GM19239 (cell line): Measurements from ENCODE around the gene TMEM145.

Experiments
- DNase-seq: peaks from one replicate; pipeline ENCODE4 v3.0.0; 2011; ENCODE audit warnings: low spot score; ENCODE audit not compliant: insufficient read length
- FAIRE-seq: peaks from 2 replicates; lab custom pipeline; 2011; peaks lifted over from hg19 to GRCh38; lab: Jason Lieb, UNC

Gene TMEM145

DNA sequence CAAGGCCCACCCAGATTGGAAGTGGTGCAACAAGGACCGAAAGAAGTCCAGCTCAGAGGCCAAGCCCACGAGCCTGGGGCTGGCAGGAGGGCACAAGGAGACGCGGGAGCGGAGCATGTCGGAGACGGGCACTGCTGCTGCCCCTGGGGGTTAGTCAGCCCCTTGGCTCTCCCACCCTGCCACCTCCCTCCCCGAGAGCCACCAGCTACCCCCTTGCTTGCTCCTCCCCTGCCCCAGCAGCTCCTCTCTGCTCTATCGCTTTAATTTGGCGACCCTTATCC is 25.3 kb upstream of the TMEM145 start:
- FAIRE-seq (no peak), DNase-seq (no peak)

DNA sequence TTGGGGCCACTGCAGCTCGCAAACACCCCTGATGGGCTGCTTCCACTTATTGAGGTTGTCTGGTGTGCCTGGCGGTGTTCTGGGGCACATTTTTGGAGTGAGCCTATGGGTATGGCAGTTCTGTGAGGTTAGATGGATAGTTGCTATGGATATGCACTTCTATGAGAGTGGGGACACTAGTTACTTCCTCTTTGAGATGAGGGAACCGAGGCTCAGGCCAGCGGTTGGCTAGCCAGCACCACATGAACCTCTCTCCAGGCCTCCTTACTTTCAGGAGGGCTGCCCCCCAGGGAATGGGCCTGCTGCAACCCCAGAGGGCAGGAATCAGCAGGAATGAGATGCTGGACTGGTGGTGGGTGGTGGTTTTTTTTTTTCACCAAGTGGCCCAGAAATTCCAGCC is 24.7 kb upstream of the TMEM145 start:
- DNase-seq: no peak
- no peak for FAIRE-seq

DNA sequence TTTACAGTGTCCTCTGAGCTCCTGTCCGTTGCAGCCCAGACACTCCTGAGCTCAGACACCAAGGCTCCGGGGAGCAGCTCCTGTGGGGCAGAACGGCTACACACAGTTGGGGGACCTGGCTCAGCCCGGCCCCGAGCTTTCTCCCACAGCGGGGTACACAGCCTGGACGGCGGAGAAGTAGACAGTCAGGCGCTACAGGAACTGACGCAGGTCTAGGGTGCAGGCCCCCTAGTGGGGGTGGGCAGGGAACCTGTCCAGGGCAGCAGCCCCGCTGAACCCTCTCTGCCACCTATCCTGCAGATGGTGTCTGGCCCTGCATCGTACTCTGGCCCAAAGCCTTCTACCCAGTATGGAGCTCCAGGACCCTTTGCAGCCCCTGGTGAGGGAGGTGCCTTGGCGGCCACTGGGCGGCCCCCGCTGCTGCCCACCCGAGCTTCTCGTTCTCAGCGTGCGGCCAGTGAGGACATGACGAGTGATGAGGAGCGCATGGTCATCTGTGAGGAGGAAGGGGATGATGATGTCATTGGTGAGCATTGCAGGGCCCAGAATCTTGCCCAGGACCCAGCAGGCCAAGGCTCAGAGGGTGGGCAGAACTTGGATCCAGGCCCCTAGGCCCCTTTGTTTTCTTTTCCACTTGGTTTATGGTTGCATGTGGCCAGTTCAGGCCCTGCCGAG is 24.1 kb upstream of the TMEM145 start:
- FAIRE-seq (no peak), DNase-seq (no peak)

DNA sequence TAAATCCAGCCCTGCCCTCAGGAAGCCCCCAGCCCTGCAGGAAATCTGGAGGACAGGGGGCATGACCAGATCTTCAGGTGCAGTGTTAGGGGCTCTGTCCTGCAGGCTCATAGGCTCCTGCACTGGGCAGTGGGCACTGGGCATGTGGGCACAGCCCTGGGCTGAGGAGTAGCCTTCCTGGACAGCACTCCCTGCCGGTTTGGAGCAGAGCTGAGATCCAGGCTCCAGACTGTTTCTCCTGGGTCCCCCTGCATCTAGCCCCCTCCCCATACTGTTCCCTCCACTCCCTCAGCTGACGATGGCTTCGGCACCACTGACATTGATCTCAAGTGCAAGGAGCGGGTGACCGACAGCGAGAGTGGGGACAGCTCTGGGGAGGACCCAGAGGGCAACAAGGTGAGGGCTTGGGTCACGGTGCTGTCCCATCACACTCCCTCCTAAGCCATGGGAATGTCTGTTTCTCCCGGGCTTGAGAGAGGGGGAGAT is 23.5 kb upstream of the TMEM145 start:
- FAIRE-seq (no peak), DNase-seq (no peak)

DNA sequence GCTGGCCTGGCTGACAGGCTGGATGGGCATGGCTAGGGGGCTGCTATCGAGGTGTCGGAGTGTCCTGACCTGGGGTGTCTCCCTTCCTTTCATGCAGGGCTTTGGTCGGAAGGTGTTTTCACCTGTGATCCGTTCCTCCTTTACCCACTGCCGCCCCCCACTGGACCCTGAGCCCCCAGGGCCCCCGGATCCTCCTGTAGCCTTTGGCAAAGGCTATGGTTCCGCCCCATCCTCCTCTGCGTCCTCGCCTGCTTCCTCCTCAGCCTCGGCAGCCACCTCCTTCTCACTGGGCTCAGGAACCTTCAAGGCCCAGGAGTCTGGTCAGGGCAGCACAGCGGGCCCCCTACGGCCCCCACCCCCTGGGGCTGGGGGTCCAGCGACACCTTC is 23.0 kb upstream of the TMEM145 start:
- FAIRE-seq: no peak

DNA sequence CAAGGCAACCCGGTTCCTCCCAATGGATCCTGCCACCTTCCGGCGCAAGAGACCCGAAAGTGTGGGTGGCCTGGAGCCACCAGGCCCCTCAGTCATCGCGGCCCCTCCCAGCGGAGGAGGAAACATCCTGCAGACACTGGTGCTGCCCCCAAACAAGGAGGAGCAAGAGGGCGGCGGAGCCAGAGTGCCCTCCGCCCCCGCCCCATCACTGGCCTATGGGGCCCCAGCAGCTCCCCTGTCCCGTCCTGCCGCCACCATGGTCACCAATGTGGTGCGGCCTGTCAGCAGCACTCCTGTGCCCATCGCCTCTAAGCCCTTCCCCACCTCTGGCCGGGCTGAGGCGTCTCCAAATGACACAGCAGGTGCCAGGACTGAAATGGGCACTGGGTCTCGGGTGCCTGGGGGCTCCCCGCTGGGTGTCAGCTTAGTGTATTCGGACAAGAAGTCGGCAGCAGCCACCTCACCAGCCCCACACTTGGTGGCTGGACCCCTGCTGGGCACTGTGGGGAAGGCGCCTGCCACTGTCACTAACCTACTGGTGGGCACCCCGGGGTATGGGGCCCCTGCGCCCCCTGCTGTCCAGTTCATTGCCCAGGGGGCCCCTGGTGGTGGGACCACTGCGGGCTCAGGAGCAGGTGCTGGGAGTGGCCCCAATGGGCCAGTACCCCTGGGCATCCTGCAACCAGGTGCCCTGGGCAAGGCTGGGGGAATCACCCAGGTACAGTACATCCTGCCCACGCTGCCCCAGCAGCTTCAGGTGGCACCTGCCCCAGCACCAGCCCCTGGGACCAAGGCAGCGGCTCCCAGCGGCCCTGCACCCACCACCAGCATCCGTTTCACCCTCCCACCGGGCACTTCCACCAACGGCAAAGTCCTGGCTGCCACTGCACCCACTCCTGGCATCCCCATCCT is 22.3 kb upstream of the TMEM145 start:
- DNase-seq (no peak), FAIRE-seq (no peak)

More for the DNA sequence above, 23.0 kb upstream of the TMEM145 start:
- no peak for DNase-seq

DNA sequence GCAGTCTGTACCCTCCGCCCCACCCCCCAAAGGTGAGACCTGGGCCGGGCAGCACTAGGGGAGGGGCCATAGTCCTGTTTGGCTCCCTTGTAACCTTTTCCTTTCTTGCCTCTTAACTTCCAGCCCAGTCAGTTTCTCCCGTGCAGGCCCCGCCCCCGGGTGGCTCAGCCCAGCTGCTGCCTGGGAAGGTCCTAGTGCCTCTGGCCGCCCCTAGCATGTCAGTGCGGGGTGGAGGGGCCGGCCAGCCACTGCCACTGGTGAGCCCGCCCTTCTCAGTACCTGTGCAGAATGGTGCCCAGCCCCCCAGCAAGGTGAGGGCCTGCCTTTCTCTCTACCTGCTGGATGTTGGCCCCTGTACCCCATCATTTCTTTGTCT is 21.7 kb upstream of the TMEM145 start:
- no peak for FAIRE-seq
- DNase-seq: no peak

DNA sequence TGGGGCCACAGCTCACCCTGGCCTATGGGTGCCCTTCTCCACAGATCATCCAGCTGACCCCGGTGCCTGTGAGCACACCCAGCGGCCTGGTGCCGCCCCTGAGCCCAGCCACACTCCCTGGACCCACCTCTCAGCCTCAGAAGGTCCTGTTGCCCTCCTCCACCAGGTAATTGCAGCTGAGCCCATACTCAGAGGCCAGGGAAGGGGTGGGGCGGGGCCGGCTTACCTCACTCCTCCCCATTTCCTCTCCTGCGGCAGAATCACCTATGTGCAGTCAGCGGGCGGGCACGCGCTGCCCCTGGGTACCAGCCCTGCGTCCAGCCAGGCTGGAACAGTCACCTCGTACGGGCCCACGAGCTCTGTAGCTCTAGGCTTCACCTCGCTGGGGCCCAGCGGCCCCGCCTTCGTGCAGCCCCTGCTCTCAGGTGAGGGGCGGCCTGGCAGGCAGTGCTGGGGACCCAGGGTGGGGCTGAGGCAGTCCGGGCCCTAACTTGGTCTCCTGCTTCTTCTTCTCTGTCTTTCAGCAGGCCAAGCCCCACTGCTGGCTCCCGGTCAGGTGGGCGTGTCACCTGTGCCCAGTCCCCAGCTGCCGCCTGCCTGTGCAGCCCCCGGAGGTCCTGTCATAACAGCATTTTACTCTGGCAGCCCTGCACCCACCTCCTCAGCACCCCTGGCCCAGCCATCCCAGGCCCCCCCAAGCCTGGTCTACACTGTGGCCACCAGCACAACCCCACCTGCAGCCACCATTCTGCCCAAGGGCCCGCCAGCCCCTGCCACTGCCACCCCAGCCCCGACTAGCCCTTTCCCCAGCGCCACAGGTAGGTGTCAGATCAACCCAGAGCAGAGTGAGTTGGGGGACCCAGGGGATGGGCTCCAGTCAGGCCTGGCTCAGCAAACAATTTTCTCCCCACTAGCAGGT is 20.8 kb upstream of the TMEM145 start:
- no peak for DNase-seq
- FAIRE-seq: no peak

DNA sequence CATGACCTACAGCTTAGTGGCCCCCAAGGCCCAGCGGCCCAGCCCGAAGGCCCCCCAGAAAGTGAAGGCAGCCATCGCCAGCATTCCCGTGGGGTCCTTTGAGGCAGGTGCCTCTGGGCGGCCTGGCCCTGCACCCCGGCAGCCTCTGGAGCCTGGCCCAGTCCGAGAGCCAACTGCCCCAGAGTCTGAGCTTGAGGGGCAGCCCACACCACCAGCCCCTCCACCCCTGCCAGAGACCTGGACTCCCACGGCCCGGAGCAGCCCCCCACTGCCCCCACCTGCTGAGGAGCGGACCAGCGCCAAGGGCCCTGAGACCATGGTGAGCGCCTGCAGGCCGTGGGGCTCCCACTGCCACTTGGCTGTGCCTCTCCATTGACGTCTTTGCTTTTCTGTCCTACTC is 20.1 kb upstream of the TMEM145 start:
- DNase-seq (no peak), FAIRE-seq (no peak)

DNA sequence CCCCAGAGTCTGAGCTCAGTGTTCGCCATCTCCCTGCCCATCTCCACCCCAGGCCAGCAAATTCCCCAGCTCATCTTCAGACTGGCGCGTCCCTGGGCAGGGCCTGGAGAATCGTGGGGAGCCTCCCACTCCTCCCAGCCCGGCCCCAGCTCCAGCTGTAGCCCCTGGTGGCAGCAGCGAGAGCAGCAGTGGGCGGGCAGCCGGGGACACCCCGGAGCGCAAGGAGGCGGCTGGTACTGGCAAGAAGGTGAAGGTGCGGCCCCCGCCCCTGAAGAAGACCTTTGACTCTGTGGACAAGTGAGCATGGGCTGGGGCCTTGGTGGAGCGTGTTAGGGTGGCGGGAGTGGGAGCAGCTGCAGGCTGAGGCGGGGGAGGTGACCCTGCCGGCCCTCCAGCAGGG is 19.6 kb upstream of the TMEM145 start:
- FAIRE-seq: no peak
- no peak for DNase-seq

DNA sequence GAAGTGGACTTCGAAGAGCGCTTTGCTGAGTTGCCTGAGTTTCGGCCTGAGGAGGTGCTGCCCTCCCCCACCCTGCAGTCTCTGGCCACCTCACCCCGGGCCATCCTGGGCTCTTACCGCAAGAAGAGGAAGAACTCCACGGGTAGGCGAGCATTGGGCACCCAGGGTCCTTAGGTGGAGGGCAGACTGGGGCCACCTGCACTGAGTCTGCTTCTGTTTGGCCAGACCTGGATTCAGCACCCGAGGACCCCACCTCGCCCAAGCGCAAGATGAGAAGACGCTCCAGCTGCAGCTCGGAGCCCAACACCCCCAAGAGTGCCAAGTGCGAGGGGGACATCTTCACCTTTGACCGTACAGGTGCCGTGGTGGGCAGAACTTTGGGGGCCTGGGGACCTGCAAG is 19.2 kb upstream of the TMEM145 start:
- no peak for FAIRE-seq
- no peak for DNase-seq

DNA sequence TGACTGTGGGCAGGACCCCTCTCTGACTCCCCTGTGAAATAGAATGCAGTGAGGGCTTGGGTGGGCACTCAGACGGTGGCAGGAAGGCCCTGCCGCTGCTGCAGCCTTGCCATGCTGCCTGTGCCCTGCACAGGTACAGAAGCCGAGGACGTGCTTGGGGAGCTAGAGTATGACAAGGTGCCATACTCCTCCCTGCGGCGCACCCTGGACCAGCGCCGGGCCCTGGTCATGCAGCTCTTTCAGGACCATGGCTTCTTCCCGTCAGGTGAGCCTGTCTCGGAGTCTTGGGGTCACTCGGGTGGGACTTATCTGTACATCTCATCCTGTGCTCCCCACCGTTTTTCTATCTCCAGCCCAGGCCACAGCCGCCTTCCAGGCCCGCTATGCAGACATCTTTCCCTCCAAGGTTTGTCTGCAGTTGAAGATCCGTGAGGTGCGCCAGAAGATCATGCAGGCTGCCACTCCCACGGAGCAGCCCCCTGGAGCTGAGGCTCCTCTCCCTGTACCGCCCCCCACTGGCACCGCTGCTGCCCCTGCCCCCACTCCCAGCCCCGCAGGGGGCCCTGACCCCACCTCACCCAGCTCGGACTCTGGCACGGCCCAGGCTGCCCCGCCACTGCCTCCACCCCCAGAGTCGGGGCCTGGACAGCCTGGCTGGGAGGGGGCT is 18.5 kb upstream of the TMEM145 start:
- FAIRE-seq (no peak), DNase-seq (no peak)

DNA sequence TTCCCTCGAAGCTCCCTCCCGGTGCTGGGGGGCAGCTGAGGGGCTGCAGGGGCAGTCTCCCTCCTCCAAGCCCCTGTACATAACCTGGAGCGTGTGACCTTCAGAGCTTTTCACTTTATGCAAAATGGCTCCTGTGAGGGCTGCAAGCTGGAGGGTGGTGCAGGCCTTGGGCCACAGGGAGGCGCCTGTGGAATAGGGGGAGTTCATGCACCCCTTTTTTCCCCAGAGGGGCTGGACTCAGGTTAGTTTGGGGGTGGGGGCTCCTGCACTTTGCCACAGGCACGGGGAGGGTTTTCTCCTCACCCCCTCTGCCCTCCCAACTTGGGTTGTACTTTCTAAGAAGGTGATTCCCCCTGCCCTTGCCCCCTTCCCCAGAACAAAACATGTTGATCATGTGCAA is 17.8 kb upstream of the TMEM145 start:
- FAIRE-seq: no peak

DNA sequence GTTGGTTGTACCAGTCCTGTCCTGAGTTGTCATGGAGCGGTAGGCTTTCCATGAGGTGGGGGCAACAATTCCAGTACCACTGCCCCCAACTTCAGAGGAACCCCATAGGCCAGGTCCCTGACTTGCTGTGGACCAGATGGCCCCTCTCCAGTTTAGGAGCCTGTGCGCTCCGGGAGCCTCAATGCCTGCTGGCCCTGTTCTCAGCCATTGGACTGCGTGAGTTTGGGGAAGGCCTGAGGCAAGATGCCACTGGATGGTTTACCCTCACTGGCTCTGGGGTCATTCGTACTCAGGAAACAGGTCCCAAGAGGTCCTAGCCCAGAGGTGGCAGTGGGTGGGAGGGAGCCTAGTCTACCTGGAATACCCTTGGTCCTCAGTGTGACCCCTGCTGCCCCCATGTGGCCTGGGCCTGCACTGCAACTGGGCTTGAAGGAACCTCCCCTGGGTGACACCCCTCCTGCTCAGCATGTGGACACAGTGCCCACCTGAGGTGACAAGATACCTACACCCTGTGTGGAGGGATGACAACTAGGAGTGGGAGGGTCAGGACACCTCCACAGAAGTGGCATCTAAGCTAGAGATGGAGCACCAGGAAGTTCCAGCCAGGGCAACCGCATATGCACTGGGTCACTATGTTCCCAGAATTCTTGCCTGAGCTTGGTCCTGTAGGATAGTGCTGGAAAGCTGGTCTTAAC is 17.1 kb upstream of the TMEM145 start:
- FAIRE-seq: peak; percentile 87

More for the DNA sequence above, 17.8 kb upstream of the TMEM145 start:
- DNase-seq: no peak

DNA sequence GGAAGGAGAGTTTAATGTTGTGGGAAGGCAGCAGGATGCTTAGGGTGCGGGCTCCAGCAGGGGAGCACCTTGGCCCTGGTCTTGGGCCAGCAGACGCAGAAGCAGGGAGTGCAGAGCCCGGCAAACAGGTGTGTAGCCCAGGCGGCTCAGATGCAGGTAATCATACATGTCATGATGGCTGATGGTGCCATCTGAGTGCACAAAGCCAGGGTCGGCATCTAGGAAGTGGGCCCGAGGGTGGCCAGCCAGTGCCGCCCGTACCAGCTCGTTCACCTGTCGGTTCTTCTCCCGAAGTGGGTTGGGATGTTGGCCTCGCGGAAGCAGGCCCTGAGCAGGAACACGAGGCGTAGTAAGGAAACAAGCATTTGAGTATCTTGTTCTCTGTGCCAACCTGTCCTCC is 16.1 kb upstream of the TMEM145 start:
- no peak for FAIRE-seq
- no peak for DNase-seq

More for the DNA sequence above, 17.1 kb upstream of the TMEM145 start:
- peak; percentile 88 for DNase-seq

DNA sequence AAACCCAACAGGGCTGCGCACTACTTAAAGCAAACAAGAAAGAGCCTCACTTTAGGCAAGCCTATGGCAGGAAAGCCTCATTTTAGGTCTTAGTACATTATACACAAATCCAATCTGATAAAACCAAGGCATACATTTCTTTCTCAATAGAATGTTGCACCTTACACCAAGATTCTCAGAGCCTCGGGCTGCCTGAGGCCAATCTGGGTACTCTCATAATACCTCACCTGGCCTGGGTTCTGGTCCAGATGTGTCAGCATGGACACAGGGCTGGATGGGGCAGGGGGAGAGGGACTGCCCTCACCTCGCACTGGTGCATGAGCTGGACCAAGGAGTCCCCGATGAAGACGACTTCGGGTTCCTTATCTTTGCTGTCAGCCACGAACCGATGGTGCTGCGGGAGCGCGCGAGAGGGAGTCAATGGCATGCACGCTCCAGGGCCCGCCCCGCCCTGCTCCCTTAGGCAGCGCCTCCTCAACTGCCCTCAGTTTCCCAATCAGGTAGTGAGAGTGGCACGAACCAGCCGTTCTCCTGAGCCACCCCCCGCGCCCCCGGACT is 11.4 kb upstream of the TMEM145 start, which contains the start of gene PRR19:
TSS of gene PRR19 (plus strand) at position 487 of the 558 bp plus-strand sequence. CDS start 7,453 bp downstream, outside the sequence.
- FAIRE-seq: peak; percentile 74
- DNase-seq: no peak

DNA sequence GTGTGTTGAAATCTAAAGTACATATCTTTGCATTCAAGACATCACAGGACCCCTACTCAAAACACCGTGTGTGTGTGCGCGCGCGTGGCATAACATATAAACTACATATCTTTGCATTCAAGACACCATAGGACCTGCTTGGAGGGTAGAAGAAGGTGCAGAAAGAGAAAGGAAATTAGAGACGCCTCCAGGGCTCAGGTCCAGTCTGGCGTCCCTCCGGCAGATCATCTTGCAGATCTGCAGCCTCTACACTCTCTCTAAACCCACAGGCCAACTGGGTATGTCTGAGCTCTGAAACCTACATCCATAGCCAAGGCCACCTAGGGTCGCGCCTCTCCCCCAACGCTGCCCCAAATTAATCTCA is 10.0 kb upstream of the TMEM145 start:
- DNase-seq (no peak), FAIRE-seq (no peak)

DNA sequence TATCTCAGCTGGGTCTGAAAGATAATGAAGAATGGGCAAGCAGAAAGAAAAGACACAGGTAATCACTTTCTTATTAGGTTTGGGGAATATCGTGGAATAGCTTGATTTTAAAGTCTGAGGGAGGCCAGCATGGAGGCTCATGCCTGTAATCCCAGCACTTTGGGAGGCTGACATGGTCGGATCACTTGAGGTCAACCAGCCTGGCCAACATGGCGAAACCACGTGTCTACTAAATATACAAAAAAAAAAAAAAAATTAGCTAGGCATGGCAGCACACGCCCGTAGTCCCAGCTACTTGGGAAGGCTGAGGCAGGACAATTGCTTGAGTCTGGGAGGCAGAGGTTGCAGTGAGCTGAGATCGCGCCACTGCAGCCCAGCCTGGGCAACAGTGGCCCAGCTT is 9.2 kb upstream of the TMEM145 start:
- DNase-seq (no peak), FAIRE-seq (no peak)

DNA sequence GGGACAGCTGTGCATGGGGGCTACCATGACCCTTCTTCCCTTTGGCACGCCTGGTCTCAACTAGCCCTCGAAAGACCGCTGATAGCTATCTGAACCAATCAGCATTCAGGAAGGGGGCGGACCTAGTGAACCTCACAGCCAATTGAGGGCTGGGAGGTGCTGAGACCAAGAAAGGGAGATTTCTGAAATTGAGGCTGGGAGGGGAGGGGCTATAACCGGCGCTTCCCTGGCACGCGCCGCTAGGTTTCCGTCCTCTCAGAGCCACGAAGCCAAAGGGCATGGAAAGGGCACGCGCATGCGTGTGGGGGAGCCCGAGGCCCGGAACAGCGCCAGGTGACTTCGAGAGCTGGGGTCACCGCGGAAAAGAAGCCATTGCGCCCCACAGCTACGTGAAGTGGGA is 6.5 kb upstream of the TMEM145 start:
- DNase-seq (no peak), FAIRE-seq (no peak)
